Gastrocnemius medialis (tissue), 4 donors: ENCODE data around the gene MT1X. TPM values are rescaled to one million over a fixed set of nuclear protein-coding genes. Genes with fewer than 3 reads are reported as not detected.

Source experiments
- ATAC-seq, 2 donors: fragments of 150-250 bp; one replicate each; pipeline ENCODE4 v1.9.1; 2016
- DNase-seq, 2 donors: peaks; one replicate each; pipeline ENCODE4 v3.0.0-alpha.2; 2019
- H3K27ac ChIP-seq, 4 donors: fragments of 200-600 bp; sonication (generic); 1 replicate in 1 of 4; 2 replicates in 3 of 4; pipeline ENCODE4 v1.5.1; 2016 to 2018; ENCODE audit warnings: mild to moderate bottlenecking in 2 of 4, moderate library complexity in 1 of 4
- H3K27me3 ChIP-seq, 3 donors: fragments of 200-600 bp; sonication (generic) in 2 of 3; 1 replicate in 1 of 3; 2 replicates in 2 of 3; pipeline versions ENCODE4 v1.5.1 to v1.6.0; 2016 to 2019; ENCODE audit warnings: mild to moderate bottlenecking in 1 of 3, moderate library complexity in 1 of 3
- H3K36me3 ChIP-seq, 2 donors: fragments of 200-600 bp; sonication (generic) in 1 of 2; one replicate each; pipeline ENCODE4 v1.5.1; 2017 to 2018
- H3K4me1 ChIP-seq, 2 donors: fragments of 200-600 bp; sonication (generic) in 1 of 2; one replicate each; pipeline ENCODE4 v1.5.1; 2016 to 2017; ENCODE audit warnings: mild to moderate bottlenecking in 2 of 2
- H3K4me3 ChIP-seq, 4 donors: fragments of 200-600 bp; sonication (generic) in 3 of 4; 1 replicate in 1 of 4; 2 replicates in 3 of 4; pipeline ENCODE4 v1.5.1; 2016 to 2019; ENCODE audit warnings: mild to moderate bottlenecking in 2 of 4
- H3K9me3 ChIP-seq, 3 donors: fragments of 200-600 bp; sonication (generic) in 2 of 3; 1 replicate in 1 of 3; 2 replicates in 2 of 3; pipeline ENCODE4 v1.5.1; 2016 to 2019
- CTCF ChIP-seq, 5 experiments: fragments of 450-650 bp in 3 of 5; fragments of 200-600 bp in 2 of 5; sonication (generic) in 2 of 5; IDR thresholded peaks in 4 of 5; conservative IDR thresholded peaks in 1 of 5; 1 replicate in 4 of 5; 2 replicates in 1 of 5; pipeline ENCODE4 v1.5.1; 2016 to 2019; ENCODE audit warnings: antibody characterized with exemption in 5 of 5, mild to moderate bottlenecking in 3 of 5, moderate library complexity in 3 of 5
- POLR2A ChIP-seq, 2 donors: fragments of 450-650 bp; IDR thresholded peaks; one replicate each; pipeline ENCODE4 v1.6.1; 2017; ENCODE audit warnings: antibody characterized with exemption in 2 of 2, mild to moderate bottlenecking in 2 of 2, moderate library complexity in 2 of 2
- in situ Hi-C, 4 donors: fragments of 200-750 bp; cut with MboI; loops; one replicate each; pipeline versions ENCODE4 v1.15.0 to v1.8.0; 2017; ENCODE audit warnings: low sequenced_read_pairs in 4 of 4
- intact Hi-C: fragments of 100-400 bp; cut with DNase I; formaldehyde crosslinking; loops from one replicate; pipeline ENCODE4 v1.15.1; 2023; ENCODE audit warnings: low total_unique reads
- total RNA-seq, 4 donors: library from RNA; depleted of rRNA; stranded (reverse); fragments of >200 nt; gene quantifications; one replicate each; pipeline versions ENCODE4 v1.1.0 to v1.2.3, GENCODE V29; 2016

MT1X gene
- total RNA-seq, 4 donors from 2014 or later, result 3,871 to 10,589 (median 6,239) TPM

GRCh38 chr16:56640076-56640475 lies 42.2 kb upstream of the MT1X start:
- ATAC-seq, result no peak
- H3K4me1 ChIP-seq, result peaks cover 5 to 20% of the 10 kb centered on the region in 2 donors
- no peak overlapping the region for H3K27ac ChIP-seq
- intact Hi-C loops, result no loop called here
- no peak overlapping the region for H3K4me3 ChIP-seq
- no peaks in the 10 kb centered on the region for H3K9me3 ChIP-seq
- in situ Hi-C loops, result no loop called here
- TF ChIP-seq CTCF (IDR thresholded peaks at IDR 0.05 in 4 of 5, conservative IDR thresholded peaks at IDR 0.05 in 1 of 5) (no peak), POLR2A (IDR thresholded peaks at IDR 0.05) (no peak)
- peaks cover 3 to 8% (median 7%) of the 10 kb centered on the region in 3 donors for H3K27me3 ChIP-seq
- no peaks in the 10 kb centered on the region for H3K36me3 ChIP-seq
- no peak for DNase-seq

- Histone ChIP-seq H3K27ac (no peak overlapping the region), H3K27me3 (peaks cover 2 to 7% (median 3%) of the 10 kb centered on the region in 3 donors), H3K4me3 (no peak overlapping the region), H3K4me1 (peaks cover 5 to 20% of the 10 kb centered on the region in 2 donors), H3K9me3 (no peaks in the 10 kb centered on the region), H3K36me3 (no peaks in the 10 kb centered on the region)
- in situ Hi-C loops (no loop called here), intact Hi-C loops (no loop called here)
- ATAC-seq, result no peak
- DNase-seq, result no peak
- TF ChIP-seq CTCF (IDR thresholded peaks at IDR 0.05 in 4 of 5, conservative IDR thresholded peaks at IDR 0.05 in 1 of 5), result no peak
- no peak for TF ChIP-seq POLR2A (IDR thresholded peaks at IDR 0.05)
These were observed 41.1 kb upstream of the MT1X start for GRCh38 chr16:56641166-56641565.

GRCh38 chr16:56643080-56643778 lies 39.0 kb upstream of the MT1X start:
- H3K4me1 ChIP-seq, result peaks cover 5 to 20% of the 10 kb centered on the region in 2 donors
- in situ Hi-C loops, result no loop called here
- H3K9me3 ChIP-seq, result no peaks in the 10 kb centered on the region
- peak overlapping the region; percentile 29 to 43 (median 38) for H3K4me3 ChIP-seq
- ATAC-seq, result peak; percentile 51 to 59
- peaks cover 2 to 11% (median 10%) of the 10 kb centered on the region in 3 donors for H3K27me3 ChIP-seq
- no peaks in the 10 kb centered on the region for H3K36me3 ChIP-seq
- TF ChIP-seq CTCF (IDR thresholded peaks at IDR 0.05 in 4 of 5, conservative IDR thresholded peaks at IDR 0.05 in 1 of 5), result peak in 4 of 5 experiments; percentile 32 to 49 (median 46)
- no peak for TF ChIP-seq POLR2A (IDR thresholded peaks at IDR 0.05)
- intact Hi-C loops, result loop anchor here (2.0 kb wide), 1 partner anchor 36 kb away; no protein-coding TSS in a partner anchor
- H3K27ac ChIP-seq, result peak overlapping the region; percentile 21 to 50 (median 34)
- DNase-seq, result peak; percentile 27 to 54

- intact Hi-C loops, result loop anchor here (2.0 kb wide), 1 partner anchor 37 kb away; no protein-coding TSS in a partner anchor
- TF ChIP-seq CTCF (IDR thresholded peaks at IDR 0.05 in 4 of 5, conservative IDR thresholded peaks at IDR 0.05 in 1 of 5) (no peak), POLR2A (IDR thresholded peaks at IDR 0.05) (no peak)
- DNase-seq, result no peak
- peaks cover 2 to 10% (median 8%) of the 10 kb centered on the region in 3 donors for H3K27me3 ChIP-seq
- H3K4me1 ChIP-seq, result peaks cover 1 to 16% of the 10 kb centered on the region in 2 donors
- ATAC-seq, result no peak
- H3K4me3 ChIP-seq, result peak overlapping the region; percentile 29 to 43 (median 38)
- H3K36me3 ChIP-seq, result no peaks in the 10 kb centered on the region
- in situ Hi-C loops, result no loop called here
- no peaks in the 10 kb centered on the region for H3K9me3 ChIP-seq
- H3K27ac ChIP-seq, result peak overlapping the region in 1 of 4 donors; percentile 32
These were observed 38.4 kb upstream of the MT1X start for GRCh38 chr16:56643833-56644232.
